ENCODE measurements around the gene CRLF2.
"Not testable (repeated sequence)": the region's sequence is repeated elsewhere in the genome, so short reads cannot be mapped to it uniquely, and the experiment has no call there.

CRLF2 gene

GRCh38 chrX:1164322-1165288 lies 47.8 kb downstream of the CRLF2 start:
- Mint-ChIP-seq H3K4me3 (no peak overlapping the region), H3K27ac (no peak overlapping the region), H3K9me3 (peaks cover 5% of the 10 kb centered on the region), H3K4me1 (ENCODE audit: low read depth) (peaks cover 8% of the 10 kb centered on the region), H3K36me3 (ENCODE audit: low read depth) (no peaks in the 10 kb centered on the region), H3K27me3 (peaks cover 12% of the 10 kb centered on the region)

- Mint-ChIP-seq H3K4me1 (ENCODE audit: low read depth) (peaks cover 8% of the 10 kb centered on the region), H3K27ac (no peak overlapping the region), H3K4me3 (no peak overlapping the region), H3K36me3 (ENCODE audit: low read depth) (no peaks in the 10 kb centered on the region), H3K27me3 (peaks cover 12% of the 10 kb centered on the region), H3K9me3 (peaks cover 9% of the 10 kb centered on the region)
These were observed 49.2 kb downstream of the CRLF2 start for GRCh38 chrX:1163231-1163630.

DNA sequence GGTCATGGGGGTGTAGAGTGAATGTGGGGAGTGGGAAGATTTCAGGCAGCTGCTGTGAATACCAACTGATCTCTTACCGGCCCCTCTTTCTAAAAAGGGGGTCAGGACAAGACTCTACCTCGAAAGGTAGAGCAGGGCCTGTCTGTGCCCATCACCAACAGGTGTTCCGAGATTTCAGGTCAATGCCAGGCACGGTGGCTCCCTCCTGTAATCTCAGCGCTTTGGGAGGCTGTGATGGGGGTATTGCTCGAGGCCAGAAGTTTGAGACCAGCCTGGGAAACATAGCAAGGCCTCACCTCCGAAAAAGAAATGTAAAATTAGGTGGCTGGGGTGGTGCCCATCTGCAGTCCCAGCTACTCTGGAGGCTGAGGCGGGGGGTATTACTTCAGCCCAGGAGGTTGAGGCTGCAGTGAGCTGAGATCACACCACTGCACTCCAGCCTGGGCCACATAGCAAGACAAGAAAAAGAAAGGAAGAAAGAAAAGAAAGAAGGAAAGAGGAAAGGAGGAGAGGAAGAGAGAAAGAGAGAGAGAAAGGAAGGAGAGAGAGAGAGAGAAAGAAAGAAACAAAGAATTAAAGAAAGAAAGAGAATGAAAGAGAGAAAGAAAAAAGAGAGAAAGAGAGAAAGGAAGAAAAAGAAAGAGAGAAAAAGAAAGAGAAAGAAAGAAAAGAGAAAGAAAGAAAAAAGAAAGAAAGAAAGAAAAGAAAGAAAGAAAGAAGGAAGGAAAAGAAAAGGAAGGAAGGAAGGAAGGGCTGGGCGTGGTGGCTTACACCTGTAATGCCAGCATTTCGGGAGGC lies 50.1 kb downstream of the CRLF2 start:
- Mint-ChIP-seq H3K27ac (no peak overlapping the region), H3K4me3 (no peak overlapping the region), H3K27me3 (peaks cover 10% of the 10 kb centered on the region), H3K9me3 (peaks cover 9% of the 10 kb centered on the region), H3K36me3 (ENCODE audit: low read depth) (no peaks in the 10 kb centered on the region), H3K4me1 (ENCODE audit: low read depth) (peaks cover 6% of the 10 kb centered on the region)

GRCh38 chrX:1159548-1159947 lies 52.9 kb downstream of the CRLF2 start:
- Mint-ChIP-seq H3K27me3 (peaks cover 5% of the 10 kb centered on the region), H3K9me3 (peaks cover 9% of the 10 kb centered on the region), H3K4me1 (ENCODE audit: low read depth) (no peaks in the 10 kb centered on the region), H3K36me3 (ENCODE audit: low read depth) (no peaks in the 10 kb centered on the region), H3K27ac (peak overlapping the region; percentile 12), H3K4me3 (no peak overlapping the region)

- H3K4me3 Mint-ChIP-seq; H3K27me3 Mint-ChIP-seq; H3K36me3 Mint-ChIP-seq (ENCODE audit: low read depth); H3K27ac Mint-ChIP-seq; H3K4me1 Mint-ChIP-seq (ENCODE audit: low read depth); H3K9me3 Mint-ChIP-seq: not testable (repeated sequence)
These were observed 55.6 kb downstream of the CRLF2 start for GRCh38 chrX:1156681-1157455.

- Mint-ChIP-seq H3K36me3 (ENCODE audit: low read depth) (no peaks in the 10 kb centered on the region), H3K9me3 (no peaks in the 10 kb centered on the region), H3K27ac (no peak overlapping the region), H3K4me1 (ENCODE audit: low read depth) (no peaks in the 10 kb centered on the region), H3K4me3 (no peak overlapping the region), H3K27me3 (no peaks in the 10 kb centered on the region)
These were observed 58.5 kb downstream of the CRLF2 start for GRCh38 chrX:1153940-1154339.

DNA sequence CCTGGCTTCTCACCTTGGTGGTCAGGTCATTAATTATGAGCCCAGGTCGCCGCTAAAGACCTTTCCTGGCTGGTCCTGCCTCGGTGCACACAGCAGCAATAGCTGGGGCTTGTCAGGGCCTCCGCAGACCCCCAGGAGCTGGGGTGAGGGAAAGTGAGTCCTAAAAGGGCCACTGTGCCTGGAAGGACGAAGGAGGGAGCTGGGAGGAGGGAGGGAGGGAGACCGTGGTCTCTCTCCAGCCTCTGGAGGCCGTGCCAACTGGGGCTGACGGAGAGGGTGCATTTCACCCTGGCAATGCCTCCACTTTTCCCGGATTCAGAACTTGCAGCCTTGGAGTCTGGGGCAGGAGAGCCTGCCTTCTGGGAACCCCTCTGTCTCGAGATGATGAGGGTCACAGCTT lies 60.4 kb downstream of the CRLF2 start:
- Mint-ChIP-seq H3K36me3 (ENCODE audit: low read depth) (no peaks in the 10 kb centered on the region), H3K4me3 (no peak overlapping the region), H3K27me3 (peaks cover 2% of the 10 kb centered on the region), H3K4me1 (ENCODE audit: low read depth) (no peaks in the 10 kb centered on the region), H3K9me3 (no peaks in the 10 kb centered on the region), H3K27ac (no peak overlapping the region)

DNA sequence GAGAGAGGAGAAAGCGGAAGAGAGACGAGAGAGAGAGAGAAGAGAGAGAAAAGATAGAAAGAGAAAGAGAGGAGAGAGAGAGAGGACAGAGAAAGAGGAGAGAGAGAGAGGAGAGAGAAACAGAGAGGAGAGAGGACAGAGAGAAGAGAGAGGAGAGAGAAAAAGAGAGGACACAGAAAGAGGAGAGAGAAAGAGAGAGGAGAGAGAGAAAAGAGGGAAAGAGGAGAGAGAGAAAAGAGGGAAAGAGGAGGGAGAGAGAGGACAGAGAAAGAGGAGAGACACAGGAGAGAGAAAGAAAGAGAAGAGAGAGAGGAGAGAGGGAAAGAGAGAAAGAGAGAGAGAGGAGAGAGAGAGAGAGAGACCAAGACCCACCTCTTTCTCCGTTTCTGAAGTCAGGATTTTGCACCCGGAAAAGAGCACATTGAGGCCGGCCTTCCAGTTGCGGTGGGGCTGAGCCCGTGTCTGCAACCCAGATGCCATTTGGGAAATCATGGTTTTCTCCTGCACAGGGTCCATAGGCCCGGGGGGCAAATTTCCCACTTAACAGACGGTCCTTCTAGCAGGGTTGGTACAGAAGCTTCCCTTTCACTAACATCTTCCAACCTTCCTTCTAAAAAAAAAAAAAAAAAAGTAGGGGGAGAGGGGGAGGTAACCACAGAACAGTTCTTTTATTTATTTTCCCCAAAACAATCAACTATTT lies 60.9 kb downstream of the CRLF2 start:
- H3K27ac Mint-ChIP-seq = no peak overlapping the region
- H3K9me3 Mint-ChIP-seq = no peaks in the 10 kb centered on the region
- peaks cover 2% of the 10 kb centered on the region for H3K27me3 Mint-ChIP-seq
- no peaks in the 10 kb centered on the region for H3K36me3 Mint-ChIP-seq (ENCODE audit: low read depth)
- H3K4me3 Mint-ChIP-seq = no peak overlapping the region
- H3K4me1 Mint-ChIP-seq (ENCODE audit: low read depth) = no peaks in the 10 kb centered on the region

DNA sequence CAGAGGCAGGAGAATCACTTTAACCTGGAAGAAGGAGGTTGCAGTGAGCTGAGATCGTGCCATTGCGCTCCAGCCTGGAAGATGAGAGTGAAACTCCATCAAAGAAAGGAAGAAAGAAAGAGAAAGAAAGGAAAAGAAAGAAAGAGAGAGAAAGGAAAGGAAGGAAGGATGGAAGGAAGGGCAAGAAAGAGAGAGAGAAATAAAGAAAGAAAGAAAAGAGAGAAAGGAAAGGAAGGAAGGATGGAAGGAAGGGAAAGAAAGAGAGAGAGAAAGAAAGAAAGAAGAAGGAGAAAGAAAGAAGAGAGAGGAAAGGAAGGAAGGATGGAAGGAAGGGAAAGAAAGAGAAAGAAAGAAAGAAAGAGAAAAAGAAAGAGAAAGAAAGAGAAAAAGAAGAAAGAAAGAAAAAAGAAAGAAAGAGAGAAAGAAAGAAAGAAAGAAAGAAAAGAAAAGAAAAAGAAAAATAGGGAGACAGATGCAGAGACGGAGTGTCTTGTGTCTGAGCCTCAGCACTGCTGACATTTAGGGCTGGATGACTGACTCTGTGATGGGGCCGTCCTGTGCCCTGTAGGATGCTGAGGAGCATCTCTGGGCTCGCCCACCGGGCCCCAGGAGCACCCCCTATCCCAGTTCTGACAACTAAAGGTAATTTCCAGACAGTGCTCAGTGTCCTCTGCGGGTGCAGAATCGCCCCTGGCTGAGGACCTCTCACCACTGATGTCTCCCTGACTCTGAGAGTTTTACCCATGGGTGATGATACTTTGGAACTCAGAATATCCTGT lies 61.7 kb downstream of the CRLF2 start:
- Mint-ChIP-seq H3K36me3 (ENCODE audit: low read depth) (no peaks in the 10 kb centered on the region), H3K4me1 (ENCODE audit: low read depth) (no peaks in the 10 kb centered on the region), H3K9me3 (no peaks in the 10 kb centered on the region), H3K27ac (peak overlapping the region; percentile 49), H3K27me3 (peaks cover 2% of the 10 kb centered on the region), H3K4me3 (no peak overlapping the region)

- Mint-ChIP-seq H3K27ac (no peak overlapping the region), H3K4me1 (ENCODE audit: low read depth) (no peaks in the 10 kb centered on the region), H3K36me3 (ENCODE audit: low read depth) (no peaks in the 10 kb centered on the region), H3K9me3 (no peaks in the 10 kb centered on the region), H3K27me3 (peaks cover 2% of the 10 kb centered on the region), H3K4me3 (no peak overlapping the region)
These were observed 64.6 kb downstream of the CRLF2 start for GRCh38 chrX:1147611-1148515.

GRCh38 chrX:1144293-1144692 lies 68.2 kb downstream of the CRLF2 start:
- no peaks in the 10 kb centered on the region for H3K36me3 Mint-ChIP-seq (ENCODE audit: low read depth)
- no peaks in the 10 kb centered on the region for H3K4me1 Mint-ChIP-seq (ENCODE audit: low read depth)
- H3K27me3 Mint-ChIP-seq = peaks cover 2% of the 10 kb centered on the region
- H3K4me3 Mint-ChIP-seq = no peak overlapping the region
- H3K9me3 Mint-ChIP-seq = no peaks in the 10 kb centered on the region
- H3K27ac Mint-ChIP-seq = no peak overlapping the region
